OCI-LY1 (cell line): Measurements from ENCODE around the gene ING3.

Experiments used
- CTCF ChIP-seq: fragments of 200-600 bp; sonication (generic), shearing (Covaris generic); IDR thresholded peaks from 2 replicates; pipeline ENCODE4 v1.5.1; 2017; ENCODE audit warnings: mild to moderate bottlenecking, antibody characterized with exemption, low read length, moderate library complexity, mixed read lengths
- EZH2 ChIP-seq: fragments of 200-600 bp; sonication (generic), shearing (Covaris generic); IDR thresholded peaks from 2 replicates; pipeline ENCODE4 v1.8.0; 2017; ENCODE audit warnings: borderline replicate concordance, mixed run types, mild to moderate bottlenecking, antibody characterized with exemption, low read length, moderate library complexity, mixed read lengths

GRCh38 chr7:120942861-120943260 is 7.7 kb upstream of the ING3 start:
- no peak for TF ChIP-seq CTCF
- TF ChIP-seq EZH2, result no peak
